ENCODE data around the gene PEPD.

GRCh38 chr19:33518541-33518940 lies 3.0 kb downstream of the PEPD start:
- no peak for TF ChIP-seq CTCF (IDR thresholded peaks at IDR 0.05 in 2 of 3, conservative IDR thresholded peaks at IDR 0.05 in 1 of 3; ENCODE audit: borderline replicate concordance in 1 of 3, insufficient read depth in 1 of 3, low read depth in 2 of 3, low read length in 2 of 3)
- no peak for TF ChIP-seq EZH2 (IDR thresholded peaks at IDR 0.05)
- TF ChIP-seq REST (IDR thresholded peaks at IDR 0.05; ENCODE audit: low read depth), result no peak
- no peak for TF ChIP-seq ELF1 (IDR thresholded peaks at IDR 0.05; ENCODE audit: borderline replicate concordance, low read depth)
- TF ChIP-seq POLR2AphosphoS5 (IDR thresholded peaks at IDR 0.05; ENCODE audit: low read depth, low read length), result no peak
- TF ChIP-seq POLR2A (IDR thresholded peaks at IDR 0.05; ENCODE audit: borderline replicate concordance, extremely low read depth, insufficient read depth, insufficient read length), result no peak
- no peak for TF ChIP-seq SRF (IDR thresholded peaks at IDR 0.05; ENCODE audit: low read depth)
- no peak for TF ChIP-seq TCF7L2 (IDR thresholded peaks at IDR 0.05; ENCODE audit: borderline replicate concordance, extremely low read depth, insufficient read depth, insufficient read length)
- no peak for TF ChIP-seq EZH2phosphoT487 (IDR thresholded peaks at IDR 0.05; ENCODE audit: borderline replicate concordance)
- TF ChIP-seq JUND (IDR thresholded peaks at IDR 0.05), result no peak
- no peak for TF ChIP-seq SP1 (IDR thresholded peaks at IDR 0.05; ENCODE audit: low read depth)
- no peak for TF ChIP-seq FOSL1 (IDR thresholded peaks at IDR 0.05; ENCODE audit: low read depth)
- TF ChIP-seq RAD21 (IDR thresholded peaks at IDR 0.05; ENCODE audit: low read depth), result no peak
- TF ChIP-seq SIN3A (IDR thresholded peaks at IDR 0.05; ENCODE audit: low read depth), result no peak

All from HCT116 (cell line).